ENCODE data around the gene CTSH. TPM values are rescaled to one million over a fixed set of nuclear protein-coding genes. Genes with fewer than 3 reads are reported as not detected.
A peak's percentile ranks its signal among the peaks of the same experiment; 100 is the strongest.

The CTSH gene
- total and polyA plus RNA-seq, 2 of the 13 experiments (the other 11 are each of a cell fraction or from before 2014, with no cell fraction given), result 265 to 653 TPM

GRCh38 chr15:78913012-78913411 is 31.8 kb downstream of the CTSH start (continued):
- TF ChIP-seq PRDM10 (CRISPR knock-in tag; IDR thresholded peaks at IDR 0.05; ENCODE audit: low read depth) (no peak), SALL1 (CRISPR knock-in tag; IDR thresholded peaks at IDR 0.05) (0 out of 2 replicates have a peak, but pooled peaks have one; percentile 22), MEIS1 (CRISPR knock-in tag; IDR thresholded peaks at IDR 0.05; ENCODE audit: borderline replicate concordance) (no peak), BCL6 (CRISPR knock-in tag; IDR thresholded peaks at IDR 0.05) (no peak), ZFP91 (CRISPR knock-in tag; IDR thresholded peaks at IDR 0.05; ENCODE audit: borderline replicate concordance) (no peak), RAD21 (CRISPR knock-in tag; IDR thresholded peaks at IDR 0.05) (no peak), ZNF784 (CRISPR knock-in tag; IDR thresholded peaks at IDR 0.05; ENCODE audit: borderline replicate concordance) (no peak), TP53 (CRISPR knock-in tag; conservative IDR thresholded peaks at IDR 0.05) (no peak), TEAD3 (CRISPR knock-in tag; optimal IDR thresholded peaks at IDR 0.05; ENCODE audit: borderline replicate concordance) (no peak), ZSCAN5A (CRISPR knock-in tag; IDR thresholded peaks at IDR 0.05; ENCODE audit: borderline replicate concordance) (no peak), EED (CRISPR knock-in tag; IDR thresholded peaks at IDR 0.05) (no peak), ZNF556 (CRISPR knock-in tag; IDR thresholded peaks at IDR 0.05; ENCODE audit: borderline replicate concordance) (no peak), SIX4 (CRISPR knock-in tag; IDR thresholded peaks at IDR 0.05) (no peak), ZNF629 (CRISPR knock-in tag; conservative IDR thresholded peaks at IDR 0.05) (no peak), SOX6 (IDR thresholded peaks at IDR 0.05) (no peak), SOX6 (CRISPR knock-in tag; IDR thresholded peaks at IDR 0.05) (0 out of 2 replicates have a peak, but pooled peaks have one; percentile 19), HCFC1 (IDR thresholded peaks at IDR 0.05; ENCODE audit: low read depth, low read length) (no peak), POLR2G (IDR thresholded peaks at IDR 0.05; ENCODE audit: low read depth, low read length) (no peak), ONECUT2 (CRISPR knock-in tag; IDR thresholded peaks at IDR 0.05) (peak; percentile 74), TFDP1 (CRISPR knock-in tag; IDR thresholded peaks at IDR 0.05; ENCODE audit: borderline replicate concordance) (no peak), PTBP1 (IDR thresholded peaks at IDR 0.05; ENCODE audit: low read depth, low read length, poor library complexity, severe bottlenecking) (no peak)
